NCI-H146 treated with DMSO at 0.1 percent for 48 hours (cell line): ENCODE results near the gene MCRIP2.

Experiments used
- DNase-seq: peaks from one replicate; lab custom pipeline; 2025; ENCODE audit not compliant: unreplicated experiment; lab: John Stamatoyannopoulos, UW

MCRIP2 gene

GRCh38 chr16:647173-647902, 5.7 kb downstream of the MCRIP2 start:
- no peak for DNase-seq

- DNase-seq = peak; percentile 5
Observed at GRCh38 chr16:648071-648780, 6.6 kb downstream of the MCRIP2 start.

GRCh38 chr16:648781-649589, 7.4 kb downstream of the MCRIP2 start, which contains the start of gene WDR90:
WDR90 (plus strand) TSS chr16:649365; CDS start chr16:649417, 52 bp downstream.
- peak; percentile 84 for DNase-seq

GRCh38 chr16:649631-650030, 8.0 kb downstream of the MCRIP2 start:
- DNase-seq = no peak

- DNase-seq = no peak
Observed at GRCh38 chr16:651844-652243, 10.2 kb downstream of the MCRIP2 start.

- DNase-seq = no peak
Observed at GRCh38 chr16:652454-653305, 11.1 kb downstream of the MCRIP2 start.

- DNase-seq = no peak
Observed at GRCh38 chr16:654034-654433, 12.4 kb downstream of the MCRIP2 start.

- DNase-seq = no peak
Observed at GRCh38 chr16:657487-657886, 15.9 kb downstream of the MCRIP2 start.

- DNase-seq = no peak
Observed at GRCh38 chr16:658679-659571, 17.3 kb downstream of the MCRIP2 start.

- DNase-seq = no peak
Observed at GRCh38 chr16:659618-660017, 18.0 kb downstream of the MCRIP2 start.

GRCh38 chr16:660132-660458, 18.5 kb downstream of the MCRIP2 start:
- no peak for DNase-seq

GRCh38 chr16:660459-661183, 19.0 kb downstream of the MCRIP2 start:
- DNase-seq = no peak

- DNase-seq = no peak
Observed at GRCh38 chr16:661184-661821, 19.7 kb downstream of the MCRIP2 start.

GRCh38 chr16:662095-662494, 20.5 kb downstream of the MCRIP2 start:
- DNase-seq = no peak

- DNase-seq = no peak
Observed at GRCh38 chr16:662597-662996, 21.0 kb downstream of the MCRIP2 start.

- no peak for DNase-seq
Observed at GRCh38 chr16:666572-666971, 24.9 kb downstream of the MCRIP2 start.

- no peak for DNase-seq
Observed at GRCh38 chr16:667113-667779, 25.6 kb downstream of the MCRIP2 start.
